Activated naive CD4-positive, alpha-beta T cell treated with anti-CD3 and anti-CD28 coated beads, Interleukin-2, amount 50 U/mL, for 16 hours (primary cell): ENCODE results near the gene FBXL17.
"Not testable (repeated sequence)": the region's sequence is repeated elsewhere in the genome, so short reads cannot be mapped to it uniquely, and the experiment has no call there.

Source experiments
- DNase-seq: peaks from one replicate; pipeline ENCODE4 v3.0.0-alpha.2; 2020

Gene FBXL17

DNA sequence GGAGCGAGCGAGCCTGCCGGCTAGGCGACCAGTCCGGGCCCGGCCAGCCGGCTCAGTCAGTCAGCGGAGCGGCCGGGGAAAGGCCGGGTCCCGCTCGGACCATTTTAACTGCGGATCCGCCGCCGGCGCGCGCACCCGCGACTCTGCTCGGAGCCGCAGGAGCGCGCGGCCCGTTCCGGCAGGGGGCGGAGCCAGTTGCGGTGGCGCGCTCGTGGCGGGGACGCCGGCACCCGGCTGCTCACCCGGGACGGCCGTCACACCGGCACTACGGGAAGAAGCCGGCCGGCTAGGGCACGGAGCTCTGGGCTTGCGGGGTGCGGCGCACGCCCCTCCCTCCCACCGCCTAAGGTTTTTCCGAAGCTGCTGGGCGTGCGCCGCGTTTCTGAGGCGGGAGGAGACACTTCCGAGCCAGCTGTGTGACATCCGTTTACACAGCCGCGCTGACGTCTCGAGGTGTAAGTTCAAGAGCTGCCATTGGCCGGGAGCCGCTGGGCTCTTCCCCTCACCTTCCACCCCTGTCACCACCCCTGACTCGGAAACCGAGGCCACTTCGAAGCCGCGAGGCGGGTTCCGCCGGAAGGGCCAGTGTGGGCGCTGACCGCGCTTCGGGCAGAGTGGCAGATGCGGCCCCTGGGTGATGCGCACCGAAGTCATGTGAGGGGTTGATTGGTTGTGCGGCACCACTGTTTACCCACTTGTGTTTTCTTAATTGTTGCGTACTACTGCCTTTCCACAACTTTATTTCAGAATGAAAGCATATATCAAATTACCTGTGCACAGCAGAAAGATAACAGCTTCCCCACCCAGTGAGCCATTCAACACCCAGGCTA, at the start of gene FBXL17:
FBXL17 (minus strand) TSS at position 145 of the 830 bp plus-strand sequence.
- peak; percentile 89 for DNase-seq

DNA sequence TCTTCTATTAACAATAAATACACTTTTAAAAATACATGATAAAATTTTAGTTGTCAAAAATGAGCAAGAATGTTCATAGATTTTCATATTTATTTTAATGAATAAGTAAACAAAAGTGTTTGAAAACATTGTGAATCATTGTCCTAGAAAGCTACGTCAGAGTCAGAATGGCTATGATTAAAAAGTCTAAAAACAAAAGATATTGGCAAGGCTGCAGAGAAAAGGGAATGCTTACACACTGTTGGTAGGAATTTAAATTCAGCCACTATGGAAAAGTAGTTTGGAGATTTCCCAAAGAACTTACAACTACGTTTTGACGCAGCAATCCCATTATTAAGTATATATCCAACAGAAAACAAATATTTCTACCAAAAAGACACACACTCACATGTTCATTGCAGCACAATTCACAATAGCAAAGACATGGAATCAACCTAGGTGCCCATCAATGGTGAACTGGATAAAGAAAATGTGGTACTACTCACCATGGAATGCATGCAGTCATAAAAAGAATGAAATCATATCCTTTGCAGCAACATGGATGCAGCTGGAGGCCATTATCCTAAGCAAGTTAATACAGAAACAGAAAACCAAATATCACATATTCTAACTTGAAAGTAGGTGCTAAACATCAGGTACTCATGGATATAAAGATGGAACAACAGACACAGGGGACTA, 49.2 kb upstream of the FBXL17 start:
- DNase-seq: no peak

DNA sequence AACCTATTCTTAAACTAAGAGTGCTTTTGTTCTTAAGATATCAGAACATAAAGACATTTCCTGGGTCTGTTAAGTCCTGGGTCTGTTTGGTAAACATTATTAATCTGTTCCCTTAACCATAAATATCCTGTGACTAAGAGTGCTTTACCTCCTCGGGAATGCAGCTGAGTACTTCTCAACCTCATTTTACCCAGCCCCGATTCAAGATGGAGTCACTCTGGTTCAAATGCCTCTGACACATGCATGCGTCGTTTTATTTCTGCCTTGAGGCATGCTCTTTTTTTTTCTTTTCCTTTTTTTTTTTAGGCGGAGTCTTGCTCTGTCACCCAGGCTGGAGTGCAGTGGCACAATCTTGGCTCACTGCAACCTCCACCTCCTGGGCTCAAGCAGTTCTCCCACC, 39.8 kb upstream of the FBXL17 start:
- no peak for DNase-seq

DNA sequence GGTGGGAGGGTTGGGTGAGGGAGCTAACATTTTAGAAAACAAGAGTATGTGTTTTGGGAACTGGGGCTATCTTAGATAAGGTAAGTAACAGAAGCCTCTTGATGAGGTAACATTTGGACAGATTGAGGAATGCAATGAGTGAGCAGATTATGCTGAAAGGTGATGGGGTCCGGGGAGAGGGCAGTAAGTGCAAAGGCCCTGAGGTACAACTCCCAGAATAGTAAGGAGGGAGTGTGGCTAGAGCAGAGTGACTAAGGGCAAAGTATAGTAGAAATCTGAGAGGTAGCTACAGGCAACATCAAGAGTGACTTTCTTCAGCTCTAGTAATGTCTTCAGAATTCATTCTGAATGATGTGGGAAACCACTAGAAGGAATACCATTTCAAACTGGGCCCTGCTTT, 38.9 kb upstream of the FBXL17 start:
- no peak for DNase-seq

DNA sequence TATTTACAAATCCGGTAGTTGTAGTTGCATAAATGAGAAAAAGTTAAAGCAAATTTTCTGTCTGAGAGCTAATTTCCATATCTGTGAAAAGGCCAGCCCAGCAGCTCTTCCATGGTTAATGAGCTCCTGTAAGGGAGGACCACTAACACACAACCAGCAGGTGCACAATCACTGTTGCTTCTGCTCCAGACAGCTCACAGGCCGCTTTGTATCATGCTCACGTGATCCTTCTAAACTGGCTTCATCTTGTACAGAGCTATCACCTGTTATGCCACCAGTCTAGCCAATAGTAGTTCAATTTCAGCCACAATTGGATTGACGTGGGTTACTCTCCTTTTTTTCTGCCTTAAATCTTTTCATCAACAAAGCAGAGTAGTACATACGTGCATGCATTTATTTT, 38.3 kb upstream of the FBXL17 start:
- no peak for DNase-seq

DNA sequence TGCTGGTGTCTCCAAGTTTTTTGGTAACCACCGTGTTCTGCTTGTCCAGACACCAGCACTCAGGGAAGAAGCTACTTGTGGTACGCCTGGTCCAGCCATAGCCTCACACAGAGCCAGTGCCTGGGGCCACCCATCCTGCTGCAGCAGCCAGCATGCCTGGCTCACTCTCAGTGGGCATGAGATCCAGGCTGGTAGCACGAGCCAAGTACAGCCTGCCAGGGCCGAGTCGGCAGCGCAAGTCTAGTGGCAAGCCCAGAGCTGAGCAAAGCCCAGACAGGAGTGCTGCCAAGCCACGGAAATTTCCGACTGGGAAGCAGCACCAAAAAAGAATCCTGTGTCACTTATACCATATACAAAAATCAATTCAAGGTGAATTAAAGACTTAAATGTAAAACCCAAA, 36.3 kb upstream of the FBXL17 start:
- DNase-seq: no peak

DNA sequence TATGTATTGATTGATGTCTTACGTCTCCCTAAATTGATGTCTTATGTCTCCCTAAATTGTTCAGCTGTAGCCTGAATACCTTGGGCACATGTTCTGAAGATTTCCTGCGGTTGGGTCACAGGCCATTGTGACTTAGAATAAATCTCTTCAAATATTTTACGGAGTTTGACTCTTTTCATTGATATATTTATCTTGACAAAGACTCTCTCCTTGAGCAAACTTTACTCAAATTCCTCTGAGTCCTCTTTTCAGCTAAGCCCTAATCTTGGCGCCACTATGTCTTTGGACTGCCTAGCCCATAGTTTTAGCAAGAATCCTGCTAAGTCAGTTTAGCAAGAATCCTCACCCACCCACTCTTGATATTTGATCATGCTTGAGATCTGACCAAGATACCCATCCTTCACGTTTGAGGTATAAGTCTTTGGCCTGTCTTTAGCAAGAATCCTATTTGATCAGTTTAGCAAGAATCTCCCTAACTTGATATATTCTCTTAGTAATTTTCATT, 35.3 kb upstream of the FBXL17 start:
- no peak for DNase-seq

DNA sequence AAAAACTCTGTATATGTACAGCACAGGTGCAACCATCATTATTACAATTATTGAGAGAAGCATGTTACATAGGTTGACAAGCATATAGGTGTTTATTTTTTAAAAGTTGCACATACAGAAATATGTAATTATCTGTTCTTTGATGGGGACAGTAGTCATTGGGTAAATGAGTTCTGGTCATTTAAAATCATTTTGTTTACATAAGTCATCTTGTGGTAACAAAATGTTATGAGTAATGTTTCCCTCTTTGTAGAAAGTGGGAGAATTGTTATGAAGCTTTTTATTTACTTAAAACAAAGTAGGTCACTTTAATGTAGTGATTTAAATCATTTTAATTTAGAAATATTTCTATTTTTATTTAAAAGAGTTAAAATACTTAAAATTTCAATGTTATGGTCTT, 33.8 kb upstream of the FBXL17 start:
- no peak for DNase-seq

DNA sequence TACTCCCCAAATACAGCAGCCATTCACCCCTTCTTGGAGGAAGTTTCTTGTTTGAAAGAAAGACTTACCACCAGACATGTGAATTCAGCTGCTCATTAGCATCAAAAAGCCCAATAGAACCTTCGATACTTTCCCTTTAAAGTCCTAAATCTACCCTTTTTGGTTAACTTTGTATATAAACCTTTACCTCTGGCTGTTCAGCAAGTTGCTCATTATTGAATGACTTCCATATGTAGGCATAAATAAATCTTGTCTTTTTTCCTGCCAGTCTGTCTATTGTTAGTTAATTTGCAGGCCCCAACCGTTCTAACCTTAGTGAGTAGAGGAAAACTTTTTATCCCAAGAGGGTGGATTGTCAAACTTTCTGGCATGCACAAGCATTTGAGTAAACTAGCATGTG, 27.9 kb upstream of the FBXL17 start:
- DNase-seq: no peak

DNA sequence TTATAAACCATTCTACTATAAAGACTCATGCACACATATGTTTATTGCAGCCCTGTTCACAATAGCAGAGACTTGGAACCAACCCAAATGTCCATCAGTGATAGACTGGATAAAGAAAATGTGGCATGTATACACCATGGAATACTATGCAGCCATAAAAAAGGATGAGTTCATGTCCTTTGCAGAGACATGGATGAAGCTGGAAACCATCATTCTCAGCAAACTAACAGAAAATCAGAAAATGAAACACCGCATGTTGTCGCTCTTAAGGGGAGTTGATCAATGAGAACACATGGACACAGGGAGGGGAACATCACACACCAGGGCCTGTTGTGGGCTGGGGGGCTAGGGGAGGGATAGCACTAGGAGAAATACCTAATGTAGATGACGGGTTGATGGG, 23.3 kb upstream of the FBXL17 start:
- not testable (repeated sequence) for DNase-seq

DNA sequence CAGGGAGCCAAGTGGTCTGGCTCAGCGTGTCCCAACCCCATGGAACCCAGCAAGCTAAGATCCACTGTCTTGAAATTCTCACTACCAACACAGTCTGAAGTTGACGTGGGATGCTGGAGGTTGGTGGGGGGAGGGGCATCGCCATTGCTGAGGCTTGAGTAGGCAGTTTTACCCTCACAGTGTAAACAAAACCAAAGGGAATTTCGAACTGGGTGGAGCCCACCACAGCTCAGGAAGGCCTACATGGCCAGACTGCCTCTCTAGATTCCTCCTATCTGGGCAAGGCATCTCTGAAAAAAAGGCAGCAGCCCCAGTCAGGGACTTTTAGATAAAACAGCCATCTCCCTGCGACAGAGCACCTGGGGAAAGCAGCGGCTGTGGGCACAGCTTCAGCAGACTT, 17.1 kb upstream of the FBXL17 start:
- no peak for DNase-seq

DNA sequence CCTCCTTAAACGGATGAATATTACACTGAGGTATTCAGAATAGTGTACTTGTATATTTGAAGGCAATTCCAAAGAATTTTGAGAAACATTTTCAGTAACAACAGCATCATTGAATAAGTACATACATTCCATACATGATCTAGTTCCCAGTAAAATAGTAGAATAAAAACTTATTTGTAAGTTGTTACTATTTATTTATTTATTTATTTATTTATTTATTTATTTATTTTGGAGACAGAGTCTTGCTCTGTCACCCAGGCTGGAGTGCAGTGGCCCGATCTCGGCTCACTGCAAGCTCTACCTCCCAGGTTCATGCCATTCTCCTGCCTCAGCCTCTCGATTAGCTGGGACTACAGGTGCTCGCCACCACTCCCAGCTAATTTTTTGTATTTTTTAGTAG, 14.9 kb upstream of the FBXL17 start:
- DNase-seq: not testable (repeated sequence)

DNA sequence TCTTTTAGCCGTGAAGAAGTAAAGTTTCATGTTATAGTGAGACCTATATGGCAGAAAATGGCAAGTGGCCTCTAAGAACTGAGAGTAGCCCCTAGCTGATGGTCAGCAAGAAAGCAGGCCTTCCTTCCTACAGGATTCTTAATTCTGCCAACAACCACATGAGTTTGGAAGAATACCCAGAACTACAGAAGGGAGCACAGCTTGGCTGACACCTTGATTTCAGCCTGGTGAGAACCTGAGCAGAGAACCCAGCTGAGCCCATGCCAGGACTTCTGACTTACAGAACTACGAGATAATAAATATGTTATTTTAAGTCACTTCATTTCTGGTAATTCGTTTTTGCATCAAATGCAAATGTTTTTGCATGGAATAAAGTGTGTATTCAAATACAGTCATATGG, 5.9 kb upstream of the FBXL17 start:
- DNase-seq: no peak

DNA sequence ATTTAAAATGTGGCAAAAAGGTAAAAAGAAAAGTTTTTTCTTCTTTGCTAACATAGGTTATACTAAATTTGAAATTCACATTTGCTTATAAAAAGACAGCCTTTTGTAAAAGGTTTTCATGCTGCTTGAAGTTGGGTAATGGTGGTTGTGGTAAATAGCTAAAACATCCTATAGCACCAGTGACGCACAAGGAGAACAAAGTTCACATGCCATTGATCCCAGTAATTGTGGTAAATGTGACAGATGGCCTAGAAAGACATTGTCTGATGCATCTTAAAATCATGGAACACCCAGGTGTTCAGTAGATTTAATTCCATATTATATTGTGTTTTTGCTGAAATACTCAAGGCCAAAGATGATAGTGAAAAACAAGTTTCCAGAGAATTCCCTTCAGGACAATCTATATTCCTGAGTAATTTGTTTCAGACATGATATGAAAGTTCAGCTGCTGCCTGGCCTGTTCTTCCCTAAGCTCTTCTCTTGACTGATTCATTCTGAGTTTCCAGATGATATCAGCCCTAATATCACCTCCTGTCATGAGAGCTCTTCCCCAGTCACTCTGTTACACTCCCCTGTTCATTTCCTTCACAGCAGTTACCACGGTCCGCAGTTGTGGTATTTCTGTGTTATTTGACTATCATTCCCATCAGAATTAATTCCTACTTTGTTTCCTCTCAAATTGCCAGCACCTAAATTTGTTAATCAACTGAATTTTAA, 4.6 kb upstream of the FBXL17 start:
- DNase-seq: no peak

DNA sequence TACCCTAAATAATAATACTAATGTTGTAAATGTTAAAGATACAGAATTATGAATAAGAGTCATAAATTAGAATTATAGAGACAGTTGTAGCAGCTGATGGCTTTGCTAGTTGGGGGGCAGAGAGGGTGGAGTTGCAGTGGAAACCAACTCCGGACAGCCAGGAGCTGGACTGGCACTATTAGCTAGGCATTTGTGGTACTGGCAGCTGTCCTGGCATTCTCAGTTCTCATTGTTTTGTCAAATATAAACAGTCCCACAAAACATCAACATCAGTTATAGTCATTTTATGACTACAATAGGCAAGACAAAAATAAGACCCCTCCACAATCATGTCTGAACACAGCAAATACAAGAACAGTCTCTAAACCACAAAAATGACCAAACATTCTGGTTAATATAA, 2.8 kb upstream of the FBXL17 start:
- DNase-seq: no peak

DNA sequence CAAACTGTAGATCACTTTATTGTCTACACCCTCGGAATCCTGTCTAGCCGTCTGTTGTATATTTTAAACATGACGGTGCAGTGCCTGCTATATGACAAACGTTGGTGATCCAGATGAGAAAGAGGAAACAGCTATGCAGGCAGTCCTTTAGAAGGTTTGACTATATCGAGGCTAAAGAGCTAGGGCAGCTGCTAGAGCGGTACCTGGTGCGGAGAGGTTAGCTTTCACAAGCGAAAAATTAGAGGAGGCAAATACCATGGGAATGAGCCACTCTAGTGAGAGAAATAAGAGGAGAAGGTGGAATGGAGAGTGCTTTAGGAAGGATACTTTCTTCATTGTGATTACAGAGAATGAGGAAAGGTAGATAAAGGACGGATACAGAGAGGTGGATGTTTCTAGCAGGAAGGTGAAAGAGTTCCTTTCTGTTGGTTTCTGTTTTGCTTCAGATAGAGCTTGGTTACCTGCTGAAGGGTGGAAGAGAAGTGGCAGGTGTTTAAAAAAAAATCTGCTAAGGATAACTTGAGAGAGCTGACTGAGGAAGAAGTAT, 959 bp upstream of the FBXL17 start:
- DNase-seq: no peak

DNA sequence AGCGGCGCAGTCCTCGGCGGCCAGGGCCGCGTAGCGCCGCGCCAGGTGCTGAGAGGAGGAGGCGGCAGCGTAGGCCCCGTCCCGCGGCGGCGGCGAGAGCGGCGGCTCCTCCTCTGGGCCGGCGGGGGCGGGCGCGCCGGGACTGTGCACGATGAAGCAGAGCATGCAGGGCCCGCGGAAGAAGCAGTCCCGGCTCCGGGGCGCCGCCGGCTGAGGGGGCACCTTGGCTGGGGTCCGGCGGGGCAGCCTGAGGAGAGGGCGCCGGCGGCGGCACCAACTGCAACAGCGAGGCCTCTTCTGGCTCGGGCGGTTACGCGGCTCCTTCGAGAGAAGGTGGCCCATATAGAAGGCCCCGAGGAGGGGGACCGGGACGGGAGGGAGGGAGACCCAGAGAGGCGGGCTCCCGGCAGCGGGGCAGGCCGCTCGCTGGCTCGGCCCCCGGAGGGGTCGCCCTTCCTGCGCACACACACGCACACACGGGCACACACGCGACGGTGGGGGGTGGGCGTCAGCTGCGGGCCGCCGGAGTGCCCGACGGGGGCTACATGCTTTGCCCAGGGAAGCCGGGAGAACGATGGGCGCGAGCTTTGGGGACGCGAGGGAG, 446 bp downstream of the FBXL17 start:
- peak; percentile 84 for DNase-seq

DNA sequence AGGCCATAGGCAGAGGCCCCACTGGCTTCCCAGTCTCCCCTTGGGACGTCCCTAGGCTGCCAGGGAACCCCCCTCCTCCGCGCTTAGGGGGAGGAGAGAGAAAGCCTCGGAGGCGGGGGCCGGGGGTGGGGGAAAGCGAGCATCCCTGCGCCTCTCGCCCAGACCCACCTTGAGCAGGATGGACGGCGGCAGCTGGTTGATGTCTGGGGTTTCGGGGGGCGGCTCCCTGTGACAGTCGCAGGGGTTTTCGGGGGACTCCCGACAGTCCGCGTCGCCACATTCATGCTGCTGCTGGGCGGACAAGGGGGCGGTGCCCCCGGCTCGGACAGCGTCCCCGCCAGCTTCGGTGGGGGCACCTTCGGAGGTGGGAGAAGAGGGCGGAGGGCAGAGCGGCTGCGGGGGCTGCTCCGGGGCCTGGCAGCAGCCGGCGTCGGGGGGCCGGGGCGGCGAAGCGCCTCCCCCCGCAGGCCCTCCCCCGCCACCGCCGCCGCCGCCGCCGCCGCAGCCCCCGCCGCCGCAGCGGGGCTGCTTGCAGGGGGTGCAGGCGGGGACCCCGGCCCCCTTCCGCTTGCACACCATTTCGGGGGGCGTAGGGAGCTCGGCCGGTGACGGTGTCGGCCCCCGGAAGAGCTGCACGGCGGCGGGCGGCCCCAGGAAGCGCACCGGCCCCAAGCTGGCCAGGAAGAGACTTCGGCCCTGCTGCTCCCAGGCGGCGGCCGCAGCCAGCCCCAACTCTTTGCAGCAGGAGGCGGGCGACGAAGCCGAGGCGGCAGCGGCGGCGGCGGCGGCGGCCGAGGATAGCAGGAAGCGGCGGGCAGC, 1.2 kb downstream of the FBXL17 start:
- peak; percentile 50 for DNase-seq

DNA sequence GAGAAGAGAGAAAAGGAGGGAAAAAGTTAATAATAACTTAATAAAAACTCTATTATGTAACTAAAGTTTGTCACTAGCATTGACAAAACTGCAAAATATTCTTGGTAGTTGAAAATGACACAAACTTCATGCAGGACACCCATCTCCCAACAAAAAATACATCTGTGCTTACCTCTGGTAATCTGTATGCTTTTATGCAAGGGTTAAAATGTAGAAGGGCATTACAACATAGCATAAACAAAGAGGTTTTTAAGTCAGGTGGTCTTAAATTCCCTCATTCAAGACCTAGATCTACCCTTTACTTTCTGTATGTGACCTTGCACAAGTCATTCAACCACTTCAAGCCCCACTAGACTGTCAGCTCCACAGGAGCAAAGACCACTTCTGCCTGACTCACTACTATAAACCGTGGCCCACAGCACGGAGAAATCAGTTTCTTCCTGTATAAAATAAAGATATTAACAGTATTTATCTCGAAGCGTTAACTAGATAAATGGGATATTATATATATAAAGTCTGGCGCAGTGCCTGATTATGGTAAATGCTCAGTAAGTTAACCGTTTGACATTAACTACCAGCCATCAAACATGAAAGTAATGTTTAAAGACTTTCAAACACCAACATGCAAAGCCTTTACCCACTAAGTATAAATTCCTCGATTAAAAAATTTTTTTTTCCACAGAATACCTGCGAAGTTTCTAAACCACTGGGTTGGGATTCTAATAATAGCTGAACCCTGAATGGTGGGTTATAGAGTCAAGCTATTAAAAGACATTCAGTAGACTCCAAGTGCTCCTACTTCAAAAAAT, 2.0 kb downstream of the FBXL17 start:
- DNase-seq: no peak

DNA sequence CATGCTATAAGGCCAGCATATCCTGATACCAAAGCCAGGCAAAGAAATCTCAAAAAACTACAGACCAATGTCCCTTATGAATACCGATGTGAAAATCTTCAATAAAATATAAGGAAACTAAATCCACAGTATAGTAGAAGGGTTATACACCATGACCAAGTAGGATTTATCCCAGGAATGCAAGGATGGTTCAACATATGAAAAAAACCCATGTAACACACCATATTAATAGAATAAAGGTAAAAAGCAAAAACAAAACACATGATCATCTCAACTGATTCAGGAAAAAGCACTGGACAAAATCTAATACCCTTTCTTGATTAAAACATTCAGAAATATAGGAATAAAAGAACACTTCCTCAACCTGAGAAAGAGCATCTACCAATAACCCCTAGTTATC, 6.1 kb downstream of the FBXL17 start:
- no peak for DNase-seq

DNA sequence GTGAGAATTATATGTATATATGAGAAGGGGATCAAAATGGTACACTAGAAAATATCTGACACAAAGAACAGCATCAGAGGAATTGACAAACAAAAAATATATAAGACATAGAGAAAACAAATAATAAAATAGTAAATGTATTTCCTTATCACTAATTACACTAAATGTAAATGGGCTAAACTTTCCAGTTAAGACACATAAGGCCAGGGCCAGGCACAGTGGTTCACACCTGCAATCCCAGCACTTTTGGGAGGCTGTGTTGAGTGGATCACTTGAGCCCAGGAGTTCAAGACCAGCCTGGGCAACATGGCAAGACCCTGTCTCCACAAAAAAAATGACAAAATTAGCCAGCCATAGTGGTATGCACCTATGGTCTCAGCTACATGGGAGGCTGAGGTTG, 8.5 kb downstream of the FBXL17 start:
- DNase-seq: no peak
